ENCODE results near the gene CYP19A1.

Gene CYP19A1

GRCh38 chr15:51200792-51201191 is 137.6 kb downstream of the CYP19A1 start:
- TF ChIP-seq SPI1 (IDR thresholded peaks at IDR 0.05; ENCODE audit: borderline replicate concordance, low read depth), result no peak
- no peak for TF ChIP-seq REST (IDR thresholded peaks at IDR 0.05; ENCODE audit: insufficient replicate concordance, low read depth)
- no peak for TF ChIP-seq CTCF (IDR thresholded peaks at IDR 0.05; ENCODE audit: insufficient read depth, low read length)
- no peak for TF ChIP-seq POLR2AphosphoS5 (IDR thresholded peaks at IDR 0.05; ENCODE audit: low read depth)
- TF ChIP-seq GABPA (IDR thresholded peaks at IDR 0.05; ENCODE audit: low read depth), result no peak
- no peak for DNase-seq (ENCODE audit: low read depth in 1 of 2, low spot score in 1 of 2)
- H3K27ac ChIP-seq (replicated peaks), result no peak overlapping the region
- no peaks in the 10 kb centered on the region for H3K27me3 ChIP-seq (ENCODE audit: insufficient read depth, poor library complexity, severe bottlenecking)
- H3K4me3 ChIP-seq (replicated peaks; ENCODE audit: insufficient read depth, low read length), result no peak overlapping the region

- no peak for TF ChIP-seq REST (IDR thresholded peaks at IDR 0.05; ENCODE audit: insufficient replicate concordance, low read depth)
- no peak for TF ChIP-seq SPI1 (IDR thresholded peaks at IDR 0.05; ENCODE audit: borderline replicate concordance, low read depth)
- no peak for TF ChIP-seq GABPA (IDR thresholded peaks at IDR 0.05; ENCODE audit: low read depth)
- no peak for TF ChIP-seq POLR2AphosphoS5 (IDR thresholded peaks at IDR 0.05; ENCODE audit: low read depth)
- no peak for TF ChIP-seq CTCF (IDR thresholded peaks at IDR 0.05; ENCODE audit: insufficient read depth, low read length)
- Histone ChIP-seq H3K4me3 (replicated peaks; ENCODE audit: insufficient read depth, low read length) (no peak overlapping the region), H3K27ac (replicated peaks) (no peak overlapping the region), H3K27me3 (ENCODE audit: insufficient read depth, poor library complexity, severe bottlenecking) (no peaks in the 10 kb centered on the region)
- DNase-seq (ENCODE audit: low read depth in 1 of 2, low spot score in 1 of 2), result no peak
Observed at GRCh38 chr15:51199541-51199940, 138.9 kb downstream of the CYP19A1 start.

- Histone ChIP-seq H3K27ac (replicated peaks) (no peak overlapping the region), H3K4me3 (replicated peaks; ENCODE audit: insufficient read depth, low read length) (no peak overlapping the region), H3K27me3 (ENCODE audit: insufficient read depth, poor library complexity, severe bottlenecking) (no peaks in the 10 kb centered on the region)
- TF ChIP-seq POLR2AphosphoS5 (IDR thresholded peaks at IDR 0.05; ENCODE audit: low read depth) (no peak), REST (IDR thresholded peaks at IDR 0.05; ENCODE audit: insufficient replicate concordance, low read depth) (no peak), SPI1 (IDR thresholded peaks at IDR 0.05; ENCODE audit: borderline replicate concordance, low read depth) (no peak), GABPA (IDR thresholded peaks at IDR 0.05; ENCODE audit: low read depth) (no peak), CTCF (IDR thresholded peaks at IDR 0.05; ENCODE audit: insufficient read depth, low read length) (no peak)
- DNase-seq (ENCODE audit: low read depth in 1 of 2, low spot score in 1 of 2), result no peak
Observed at GRCh38 chr15:51198701-51199232, 139.6 kb downstream of the CYP19A1 start.

Measured in HL-60 (cell line).